Measurements from ENCODE around the gene TBRG4. TPM values are rescaled to one million over a fixed set of nuclear protein-coding genes. Genes with fewer than 3 reads are reported as not detected.

TBRG4 gene
- total and polyA plus RNA-seq, 2 donors (not counting 3 experiments of a cell fraction or from before 2014, with no cell fraction given) = 43.7 to 56.7 TPM

DNA sequence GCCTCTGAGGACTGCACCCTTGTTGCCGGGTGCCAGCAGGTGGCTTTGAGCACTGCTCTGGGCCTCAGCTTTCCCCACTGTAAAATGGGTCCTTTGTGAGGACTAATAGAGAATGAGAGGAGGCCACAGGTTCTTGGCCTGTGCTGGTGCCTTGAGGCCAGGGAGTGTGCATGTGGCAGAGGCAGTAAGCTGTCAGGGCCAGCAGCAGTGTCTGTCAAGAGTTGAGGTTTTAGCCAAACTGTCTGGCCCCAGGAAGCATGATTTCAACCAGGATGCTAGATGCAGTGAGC lies 36.2 kb downstream of the TBRG4 start:
- Histone ChIP-seq H3K4me1 (ENCODE audit: control insufficient read depth, extremely low read depth, insufficient read depth, low read length) (no peaks in the 10 kb centered on the region), H3K9me1 (replicated peaks; ENCODE audit: control insufficient read depth, extremely low read depth, insufficient read depth, low read length) (no peaks in the 10 kb centered on the region), H2AFZ (ENCODE audit: low read depth, low read length) (no peak overlapping the region), H3K9ac (replicated peaks; ENCODE audit: extremely low read depth, insufficient read depth, low read length) (no peak overlapping the region), H3K27ac (ENCODE audit: insufficient read depth, low read depth, low read length) (no peak overlapping the region), H3K9me3 (replicated peaks; ENCODE audit: control insufficient read depth, insufficient read depth, low read length) (no peaks in the 10 kb centered on the region), H4K20me1 (replicated peaks; ENCODE audit: control insufficient read depth, extremely low read depth, insufficient read depth, low read length) (no peaks in the 10 kb centered on the region), H3K4me3 (replicated peaks in 1 of 3; ENCODE audit: insufficient read depth in 1 of 3, low read depth in 1 of 3, low read length in 3 of 3) (no peak overlapping the region), H3K36me3 (ENCODE audit: control insufficient read depth in 2 of 2, extremely low read depth in 1 of 2, insufficient read depth in 2 of 2, low read length in 2 of 2) (peaks cover 4 to 40% of the 10 kb centered on the region in 2 experiments), H3K4me2 (ENCODE audit: insufficient read depth, low read length) (no peak overlapping the region), H3K27me3 (ENCODE audit: control insufficient read depth in 2 of 2, insufficient read depth in 2 of 2, low read length in 2 of 2) (no peaks in the 10 kb centered on the region), H3K79me2 (ENCODE audit: control insufficient read depth, insufficient read depth, low read length) (no peaks in the 10 kb centered on the region)
- FAIRE-seq (no peak), DNase-seq (ENCODE audit: low read depth, low spot score) (no peak)
- ChIA-PET POLR2A (no interaction called here), CTCF (interaction anchor here (1.0 kb wide), 1 partner anchor 101 kb away, joined by 3 read pairs; no protein-coding TSS in a partner anchor)
- intact Hi-C loops (cut with micrococcal nuclease) = loop anchor here (5.0 kb wide), 1 partner anchor 103 kb away; no protein-coding TSS in a partner anchor
- TF ChIP-seq MYC (IDR thresholded peaks at IDR 0.05; ENCODE audit: low read depth, low read length) (no peak), FOS (IDR thresholded peaks at IDR 0.05; ENCODE audit: borderline replicate concordance, insufficient read depth, low read length) (no peak), GATA2 (IDR thresholded peaks at IDR 0.05; ENCODE audit: insufficient read depth, insufficient read length, low read depth, low read length) (no peak), POLR2AphosphoS5 (IDR thresholded peaks at IDR 0.05; ENCODE audit: insufficient read depth, low read depth, low read length) (no peak), JUN (IDR thresholded peaks at IDR 0.05; ENCODE audit: borderline replicate concordance, insufficient read depth, insufficient read length, low read depth) (no peak), POLR2A (IDR thresholded peaks at IDR 0.05; ENCODE audit: low read depth, low read length) (no peak), MAX (IDR thresholded peaks at IDR 0.05; ENCODE audit: insufficient read depth, insufficient read length) (no peak), EZH2 (IDR thresholded peaks at IDR 0.05; ENCODE audit: borderline replicate concordance, low read depth, low read length, severe bottlenecking) (no peak)
- TF ChIP-seq, protein P1, sequence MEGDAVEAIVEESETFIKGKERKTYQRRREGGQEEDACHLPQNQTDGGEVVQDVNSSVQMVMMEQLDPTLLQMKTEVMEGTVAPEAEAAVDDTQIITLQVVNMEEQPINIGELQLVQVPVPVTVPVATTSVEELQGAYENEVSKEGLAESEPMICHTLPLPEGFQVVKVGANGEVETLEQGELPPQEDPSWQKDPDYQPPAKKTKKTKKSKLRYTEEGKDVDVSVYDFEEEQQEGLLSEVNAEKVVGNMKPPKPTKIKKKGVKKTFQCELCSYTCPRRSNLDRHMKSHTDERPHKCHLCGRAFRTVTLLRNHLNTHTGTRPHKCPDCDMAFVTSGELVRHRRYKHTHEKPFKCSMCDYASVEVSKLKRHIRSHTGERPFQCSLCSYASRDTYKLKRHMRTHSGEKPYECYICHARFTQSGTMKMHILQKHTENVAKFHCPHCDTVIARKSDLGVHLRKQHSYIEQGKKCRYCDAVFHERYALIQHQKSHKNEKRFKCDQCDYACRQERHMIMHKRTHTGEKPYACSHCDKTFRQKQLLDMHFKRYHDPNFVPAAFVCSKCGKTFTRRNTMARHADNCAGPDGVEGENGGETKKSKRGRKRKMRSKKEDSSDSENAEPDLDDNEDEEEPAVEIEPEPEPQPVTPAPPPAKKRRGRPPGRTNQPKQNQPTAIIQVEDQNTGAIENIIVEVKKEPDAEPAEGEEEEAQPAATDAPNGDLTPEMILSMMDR (IDR thresholded peaks at IDR 0.05; ENCODE audit: extremely low read depth in 1 of 2, insufficient read depth in 1 of 2, low read depth in 1 of 2, low read length in 2 of 2) = no peak
- dilution Hi-C loops (cut with MboI; ENCODE audit: extremely low pct_ligation_motif_present, low sequenced_read_pairs) = no loop called here
- no TSS peak for BruUV-seq (replicated peaks)
